Breast epithelium (tissue), 3 donors: ENCODE results near the gene TNFAIP8.

Source experiments
- POLR2A ChIP-seq: fragments of 450-650 bp; IDR thresholded peaks from one replicate; pipeline ENCODE4 v1.6.1; 2016; ENCODE audit warnings: antibody characterized with exemption, mild to moderate bottlenecking, moderate library complexity
- POLR2AphosphoS5 ChIP-seq, 3 donors: sonication (generic); formaldehyde crosslinking; IDR thresholded peaks; one replicate each; pipeline ENCODE4 v1.6.1; 2017; ENCODE audit warnings: antibody characterized with exemption in 3 of 3
- TF ChIP-seq, protein P1 (sequence below), 3 donors: fragments of 450-650 bp; IDR thresholded peaks; one replicate each; pipeline ENCODE4 v1.5.1; 2016 to 2017; ENCODE audit warnings: antibody characterized with exemption in 3 of 3, mild to moderate bottlenecking in 3 of 3, moderate library complexity in 3 of 3

DNA sequence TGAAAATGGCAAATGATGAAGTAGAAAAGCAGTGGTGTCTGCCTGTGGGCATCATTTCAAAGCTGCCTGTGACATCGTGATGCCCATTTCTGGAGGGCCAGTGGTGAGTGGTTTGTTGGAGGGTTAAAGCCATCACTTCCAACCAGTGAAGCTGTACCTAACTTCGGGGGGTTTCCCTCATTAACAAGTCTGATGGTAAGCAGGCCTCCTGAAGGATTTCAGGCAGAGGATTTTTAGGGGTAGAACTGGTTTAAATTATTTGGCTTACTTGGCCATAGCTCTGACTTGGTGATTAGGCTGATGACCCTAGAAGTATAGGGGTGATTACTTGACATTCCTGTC lies 10.7 kb downstream of the TNFAIP8 start:
- TF ChIP-seq, protein P1, sequence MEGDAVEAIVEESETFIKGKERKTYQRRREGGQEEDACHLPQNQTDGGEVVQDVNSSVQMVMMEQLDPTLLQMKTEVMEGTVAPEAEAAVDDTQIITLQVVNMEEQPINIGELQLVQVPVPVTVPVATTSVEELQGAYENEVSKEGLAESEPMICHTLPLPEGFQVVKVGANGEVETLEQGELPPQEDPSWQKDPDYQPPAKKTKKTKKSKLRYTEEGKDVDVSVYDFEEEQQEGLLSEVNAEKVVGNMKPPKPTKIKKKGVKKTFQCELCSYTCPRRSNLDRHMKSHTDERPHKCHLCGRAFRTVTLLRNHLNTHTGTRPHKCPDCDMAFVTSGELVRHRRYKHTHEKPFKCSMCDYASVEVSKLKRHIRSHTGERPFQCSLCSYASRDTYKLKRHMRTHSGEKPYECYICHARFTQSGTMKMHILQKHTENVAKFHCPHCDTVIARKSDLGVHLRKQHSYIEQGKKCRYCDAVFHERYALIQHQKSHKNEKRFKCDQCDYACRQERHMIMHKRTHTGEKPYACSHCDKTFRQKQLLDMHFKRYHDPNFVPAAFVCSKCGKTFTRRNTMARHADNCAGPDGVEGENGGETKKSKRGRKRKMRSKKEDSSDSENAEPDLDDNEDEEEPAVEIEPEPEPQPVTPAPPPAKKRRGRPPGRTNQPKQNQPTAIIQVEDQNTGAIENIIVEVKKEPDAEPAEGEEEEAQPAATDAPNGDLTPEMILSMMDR (IDR thresholded peaks at IDR 0.05), result no peak
- no peak for TF ChIP-seq POLR2A
- no peak for TF ChIP-seq POLR2AphosphoS5 (IDR thresholded peaks at IDR 0.05)
